Keratinocyte (primary cell): ENCODE results near the gene HERC3. TPM values are rescaled to one million over a fixed set of nuclear protein-coding genes. Genes with fewer than 3 reads are reported as not detected.

Experiments used
- DNase-seq: peaks from one replicate; pipeline ENCODE4 v3.0.0-alpha.2; 2011; ENCODE audit warnings: low read depth, missing footprints, low spot score
- FAIRE-seq: peaks from 2 replicates; lab custom pipeline; 2011; peaks lifted over from hg19 to GRCh38; lab: Jason Lieb, UNC
- H2AFZ ChIP-seq: 2 replicates; pipeline ENCODE4 v1.6.0; 2012; ENCODE audit warnings: low read length, control low read depth, inconsistent platforms; ENCODE audit not compliant: control insufficient read depth
- H3K27ac ChIP-seq: 2 replicates; pipeline ENCODE4 v1.5.1; 2011; ENCODE audit warnings: low read length; ENCODE audit not compliant: control insufficient read depth, insufficient read depth
- H3K27me3 ChIP-seq: 3 replicates; pipeline ENCODE4 v1.6.0; 2011; ENCODE audit warnings: low read length; ENCODE audit not compliant: control insufficient read depth, insufficient read depth; ENCODE audit errors: extremely low read depth
- H3K36me3 ChIP-seq, 2 experiments: 2 replicates in 1 of 2; 3 replicates in 1 of 2; pipeline ENCODE4 v1.5.1; 2011; ENCODE audit warnings: low read length in 2 of 2, mild to moderate bottlenecking in 1 of 2; ENCODE audit not compliant: control insufficient read depth in 2 of 2, insufficient read depth in 2 of 2; ENCODE audit errors: extremely low read depth in 1 of 2
- H3K4me1 ChIP-seq: 3 replicates; pipeline ENCODE4 v1.5.1; 2011; ENCODE audit warnings: low read length; ENCODE audit not compliant: control insufficient read depth, insufficient read depth; ENCODE audit errors: extremely low read depth
- H3K4me2 ChIP-seq: 3 replicates; pipeline ENCODE4 v1.6.0; 2011; ENCODE audit warnings: low read depth, low read length; ENCODE audit not compliant: control insufficient read depth, insufficient read depth; ENCODE audit errors: extremely low read depth
- H3K4me3 ChIP-seq, 3 experiments: fragments of 200-600 bp in 1 of 3; sonication (generic) in 1 of 3; 2 replicates in 2 of 3; 3 replicates in 1 of 3; pipeline ENCODE4 v1.5.1; 2011 to 2016; ENCODE audit warnings: low read length in 3 of 3, mild to moderate bottlenecking in 3 of 3, control low read depth in 2 of 3, inconsistent platforms in 1 of 3, low read depth in 1 of 3, mixed read lengths in 1 of 3, mixed run types in 1 of 3, moderate library complexity in 1 of 3; ENCODE audit not compliant: control insufficient read depth in 2 of 3, insufficient read depth in 2 of 3; ENCODE audit errors: extremely low read depth in 1 of 3
- H3K79me2 ChIP-seq: 2 replicates; pipeline ENCODE4 v1.6.0; 2012; ENCODE audit warnings: low read length; ENCODE audit not compliant: control insufficient read depth, insufficient read depth
- H3K9ac ChIP-seq: 3 replicates; pipeline ENCODE4 v1.6.0; 2011; ENCODE audit warnings: low read length; ENCODE audit not compliant: control insufficient read depth, insufficient read depth; ENCODE audit errors: extremely low read depth
- H3K9me1 ChIP-seq: 3 replicates; pipeline ENCODE4 v1.6.0; 2011; ENCODE audit warnings: low read length; ENCODE audit not compliant: control insufficient read depth, insufficient read depth; ENCODE audit errors: extremely low read depth
- H3K9me3 ChIP-seq: 2 replicates; pipeline ENCODE4 v1.5.1; 2012; ENCODE audit warnings: low read depth, low read length; ENCODE audit not compliant: control insufficient read depth
- H4K20me1 ChIP-seq: 3 replicates; pipeline ENCODE4 v1.6.0; 2011; ENCODE audit warnings: low read length; ENCODE audit not compliant: control insufficient read depth, insufficient read depth; ENCODE audit errors: extremely low read depth
- CTCF ChIP-seq, 3 experiments: IDR thresholded peaks in 1 of 3; conservative IDR thresholded peaks in 1 of 3; optimal IDR thresholded peaks in 1 of 3; 2 replicates in 2 of 3; 3 replicates in 1 of 3; pipeline versions ENCODE3 to v1.5.1; 2011; ENCODE audit warnings: low read length in 3 of 3, mild to moderate bottlenecking in 3 of 3, moderate library complexity in 2 of 3, control low read depth in 1 of 3, inconsistent platforms in 1 of 3; ENCODE audit not compliant: insufficient read depth in 2 of 3; ENCODE audit errors: extremely low read depth in 1 of 3
- EZH2 ChIP-seq: IDR thresholded peaks from one replicate; pipeline ENCODE4 v1.6.1; 2012; ENCODE audit warnings: inconsistent platforms, mild to moderate bottlenecking, low read length, moderate library complexity
- dilution Hi-C: fragments of 300-500 bp; cut with MboI; formaldehyde crosslinking; loops from one replicate; pipeline ENCODE4 v1.7.0; 2020; ENCODE audit warnings: low sequenced_read_pairs; ENCODE audit not compliant: extremely low pct_ligation_motif_present
- polyA plus RNA-seq, 5 experiments: library from polyadenylated mRNA; depleted of rRNA in 3 of 5; stranded (reverse) in 3 of 5; stranded (forward) in 1 of 5; unstranded in 1 of 5; fragments of >200 nt; gene quantifications; 1 replicate in 1 of 5; 2 replicates in 3 of 5; 3 replicates in 1 of 5; pipeline versions ENCODE4 v1.2.1 to v1.2.3, GENCODE V29; 2011 to 2012; ENCODE audit warnings: missing spikeins in 2 of 5, low read depth in 1 of 5, low replicate concordance in 1 of 5

HERC3 gene
- polyA plus RNA-seq, 1 donor (not counting 4 experiments of a cell fraction or from before 2014, with no cell fraction given): 26.3 TPM

- no peaks in the 10 kb centered on the region for H3K9me3 ChIP-seq
- H3K9me1 ChIP-seq: no peaks in the 10 kb centered on the region
- H3K79me2 ChIP-seq: no peaks in the 10 kb centered on the region
- H3K36me3 ChIP-seq: no peaks in the 10 kb centered on the region
- no peak overlapping the region for H2AFZ ChIP-seq
- H3K9ac ChIP-seq: no peak overlapping the region
- DNase-seq (no peak), FAIRE-seq (peak; percentile 13)
- H3K4me2 ChIP-seq: no peak overlapping the region
- H4K20me1 ChIP-seq: no peaks in the 10 kb centered on the region
- dilution Hi-C loops: no loop called here
- no peaks in the 10 kb centered on the region for H3K27me3 ChIP-seq
- no peak for TF ChIP-seq EZH2
- TF ChIP-seq CTCF (optimal IDR thresholded peaks at IDR 0.05 in 1 of 3, IDR thresholded peaks at IDR 0.05 in 1 of 3, conservative IDR thresholded peaks at IDR 0.05 in 1 of 3; ENCODE audit: extremely low read depth in 1 of 3, insufficient read depth in 2 of 3, low read length in 3 of 3): no peak
- no peak overlapping the region for H3K27ac ChIP-seq
- H3K4me3 ChIP-seq: no peak overlapping the region
- H3K4me1 ChIP-seq: peaks cover 9% of the 10 kb centered on the region
Measured at GRCh38 chr4:88583631-88584470, 8.4 kb upstream of the HERC3 start.

GRCh38 chr4:88584471-88584900, 7.8 kb upstream of the HERC3 start:
- Histone ChIP-seq H3K27me3 (no peaks in the 10 kb centered on the region), H2AFZ (no peak overlapping the region), H3K27ac (no peak overlapping the region), H3K4me1 (peaks cover 9% of the 10 kb centered on the region), H3K4me3 (no peak overlapping the region), H3K9ac (no peak overlapping the region), H4K20me1 (no peaks in the 10 kb centered on the region), H3K79me2 (no peaks in the 10 kb centered on the region), H3K4me2 (no peak overlapping the region), H3K9me3 (no peaks in the 10 kb centered on the region), H3K36me3 (no peaks in the 10 kb centered on the region), H3K9me1 (no peaks in the 10 kb centered on the region)
- no peak for DNase-seq
- no peak for FAIRE-seq
- no peak for TF ChIP-seq EZH2
- no peak for TF ChIP-seq CTCF (optimal IDR thresholded peaks at IDR 0.05 in 1 of 3, IDR thresholded peaks at IDR 0.05 in 1 of 3, conservative IDR thresholded peaks at IDR 0.05 in 1 of 3; ENCODE audit: extremely low read depth in 1 of 3, insufficient read depth in 2 of 3, low read length in 3 of 3)
- dilution Hi-C loops: no loop called here
